ENCODE results near the gene ZFAND3.

GRCh38 chr6:37959061-37959460 is 139.5 kb downstream of the ZFAND3 start:
- TF ChIP-seq CTCF (IDR thresholded peaks at IDR 0.05 in 8 of 11, conservative IDR thresholded peaks at IDR 0.05 in 3 of 11) (no peak), POLR2AphosphoS5 (IDR thresholded peaks at IDR 0.05) (no peak), POLR2A (IDR thresholded peaks at IDR 0.05) (no peak)

Measured in spleen (tissue), 7 donors.